ENCODE results near the gene HNF4A.

The HNF4A gene

DNA sequence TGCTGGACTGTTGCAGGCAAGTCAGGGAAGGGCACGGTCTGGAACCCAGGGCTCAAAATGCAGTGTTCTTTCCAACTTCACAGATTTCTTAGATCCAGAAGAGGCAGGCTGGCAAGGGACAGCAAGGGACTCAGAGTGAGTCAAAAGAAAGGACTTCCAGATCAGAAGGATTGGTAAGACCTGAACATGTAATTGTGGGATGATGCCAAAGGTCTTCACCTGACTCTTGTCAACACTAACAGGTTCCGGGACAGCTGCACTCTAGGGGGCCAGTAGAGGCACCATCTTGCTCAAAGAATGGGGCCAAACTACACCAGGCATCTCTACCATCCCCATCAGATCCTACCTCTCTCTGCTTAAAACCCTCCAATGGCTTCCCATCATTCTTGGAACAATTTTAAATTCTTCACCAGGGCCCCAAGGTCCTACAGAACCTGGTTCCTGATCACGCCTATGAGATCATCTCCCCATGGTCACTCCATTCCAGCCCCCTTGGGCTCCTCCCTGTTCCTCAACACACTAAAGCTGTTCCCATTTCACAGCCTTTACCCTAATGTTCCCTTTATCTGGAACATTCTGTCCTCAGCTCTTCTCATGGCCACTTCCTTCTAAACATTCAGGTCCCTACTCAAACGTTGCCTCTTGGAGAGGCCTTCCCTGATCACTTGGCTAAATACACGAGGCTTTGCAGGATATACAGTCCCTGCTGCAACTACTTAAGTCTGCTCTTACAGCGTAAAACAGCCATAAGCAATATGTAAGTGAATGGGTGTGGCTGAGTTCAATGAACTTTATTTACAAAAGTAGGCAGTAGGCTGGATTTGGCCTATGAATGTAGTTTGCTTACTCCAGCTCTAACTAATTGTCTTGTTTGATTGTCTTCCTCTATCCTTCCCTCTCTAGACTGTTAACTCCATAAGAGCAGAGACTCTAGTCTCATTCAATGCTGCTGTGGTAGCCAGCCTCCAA lies 90.5 kb downstream of the HNF4A start:
- Histone ChIP-seq H3K4me3 (ENCODE audit: insufficient read depth, low read depth, low read length) (no peak overlapping the region), H3K36me3 (ENCODE audit: control insufficient read depth, insufficient read depth, low read length) (no peaks in the 10 kb centered on the region), H3K9me3 (ENCODE audit: control insufficient read depth, low read length) (no peaks in the 10 kb centered on the region), H3K27ac (ENCODE audit: insufficient read depth, low read depth, low read length, poor library complexity, severe bottlenecking) (no peak overlapping the region), H3K27me3 (ENCODE audit: control insufficient read depth, insufficient read depth, low read length, poor library complexity, severe bottlenecking) (no peaks in the 10 kb centered on the region), H3K4me1 (ENCODE audit: control insufficient read depth, insufficient read depth, low read length) (no peaks in the 10 kb centered on the region)
- 87 to 90% methylated on average over 6 of the region's 6 CpGs for WGBS, 2 experiments

DNA sequence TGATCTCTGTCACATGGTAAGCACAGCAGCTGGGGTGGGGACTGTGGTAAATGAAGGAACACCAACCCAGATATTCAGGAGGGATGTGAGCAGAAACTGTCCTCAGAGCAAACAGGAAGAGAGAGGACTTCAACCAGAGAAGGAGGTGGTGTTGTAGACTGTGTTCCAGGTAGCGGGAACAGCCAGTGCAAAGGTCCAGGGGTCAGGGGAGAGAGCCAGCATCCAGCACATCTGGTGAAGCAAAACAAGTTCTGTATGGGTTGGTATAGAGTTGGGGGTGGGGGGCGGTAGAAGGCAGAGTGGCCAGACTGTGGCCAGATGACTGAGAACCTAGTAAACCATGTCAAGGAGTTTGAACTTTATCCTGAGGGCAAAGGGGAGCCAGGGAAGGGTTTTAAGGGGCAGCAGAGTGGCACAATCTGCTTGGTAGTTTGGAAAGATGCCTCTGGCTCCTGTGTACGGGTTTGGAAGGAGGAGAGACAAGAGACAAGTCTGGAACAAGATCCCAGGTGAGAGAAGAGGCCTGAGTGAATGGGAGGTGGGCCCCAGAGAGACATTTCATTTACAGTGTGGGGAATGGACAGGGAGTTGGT lies 92.4 kb downstream of the HNF4A start:
- H3K4me3 ChIP-seq (ENCODE audit: insufficient read depth, low read depth, low read length), result no peak overlapping the region
- H3K9me3 ChIP-seq (ENCODE audit: control insufficient read depth, low read length), result no peaks in the 10 kb centered on the region
- 89 to 91% methylated on average over 3 of the region's 3 CpGs for WGBS, 2 experiments
- H3K27me3 ChIP-seq (ENCODE audit: control insufficient read depth, insufficient read depth, low read length, poor library complexity, severe bottlenecking), result no peaks in the 10 kb centered on the region
- no peaks in the 10 kb centered on the region for H3K36me3 ChIP-seq (ENCODE audit: control insufficient read depth, insufficient read depth, low read length)
- H3K27ac ChIP-seq (ENCODE audit: insufficient read depth, low read depth, low read length, poor library complexity, severe bottlenecking), result no peak overlapping the region
- H3K4me1 ChIP-seq (ENCODE audit: control insufficient read depth, insufficient read depth, low read length), result no peaks in the 10 kb centered on the region

DNA sequence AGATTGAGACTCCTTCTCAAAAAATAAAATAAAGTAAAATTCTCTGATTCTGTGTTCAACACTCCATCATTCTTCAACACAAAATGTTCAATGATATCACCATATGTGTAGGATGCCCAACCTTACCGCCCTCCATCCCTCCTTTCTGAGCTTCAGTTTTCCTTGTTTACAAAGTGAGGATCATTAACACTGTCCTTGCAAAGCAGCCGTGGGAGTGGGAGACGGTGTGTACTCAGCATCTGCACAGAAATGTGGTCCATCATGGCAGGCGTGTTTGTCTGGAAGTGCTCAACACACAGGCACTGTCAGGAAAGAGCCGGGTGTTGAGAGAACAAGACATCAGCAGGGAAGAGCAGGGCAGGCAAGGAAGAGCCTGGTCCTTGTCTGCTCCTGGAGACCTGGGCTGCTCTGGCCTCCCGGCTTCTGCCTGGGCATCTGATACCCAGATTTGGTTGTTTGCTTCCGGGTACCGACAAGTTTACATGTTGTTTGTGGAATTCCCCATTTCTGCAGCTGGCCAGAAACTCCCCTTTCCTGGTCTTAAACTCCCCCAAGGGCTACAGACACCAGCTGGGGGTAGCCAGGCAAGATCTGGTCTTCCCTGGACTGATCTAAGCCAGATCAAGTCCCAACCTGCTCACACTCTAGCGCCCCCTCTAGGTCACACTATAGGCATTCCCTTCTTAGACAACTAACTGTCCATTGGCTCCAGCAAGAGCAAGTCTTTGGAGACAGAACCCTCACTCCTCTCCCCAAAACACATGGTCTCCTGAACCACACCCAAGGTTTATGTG lies 93.5 kb downstream of the HNF4A start:
- H3K9me3 ChIP-seq (ENCODE audit: control insufficient read depth, low read length), result no peaks in the 10 kb centered on the region
- H3K27ac ChIP-seq (ENCODE audit: insufficient read depth, low read depth, low read length, poor library complexity, severe bottlenecking), result no peak overlapping the region
- WGBS, 2 experiments, result 76 to 79% methylated on average over 9 of the region's 9 CpGs
- no peaks in the 10 kb centered on the region for H3K27me3 ChIP-seq (ENCODE audit: control insufficient read depth, insufficient read depth, low read length, poor library complexity, severe bottlenecking)
- no peak overlapping the region for H3K4me3 ChIP-seq (ENCODE audit: insufficient read depth, low read depth, low read length)
- no peaks in the 10 kb centered on the region for H3K36me3 ChIP-seq (ENCODE audit: control insufficient read depth, insufficient read depth, low read length)
- no peaks in the 10 kb centered on the region for H3K4me1 ChIP-seq (ENCODE audit: control insufficient read depth, insufficient read depth, low read length)

DNA sequence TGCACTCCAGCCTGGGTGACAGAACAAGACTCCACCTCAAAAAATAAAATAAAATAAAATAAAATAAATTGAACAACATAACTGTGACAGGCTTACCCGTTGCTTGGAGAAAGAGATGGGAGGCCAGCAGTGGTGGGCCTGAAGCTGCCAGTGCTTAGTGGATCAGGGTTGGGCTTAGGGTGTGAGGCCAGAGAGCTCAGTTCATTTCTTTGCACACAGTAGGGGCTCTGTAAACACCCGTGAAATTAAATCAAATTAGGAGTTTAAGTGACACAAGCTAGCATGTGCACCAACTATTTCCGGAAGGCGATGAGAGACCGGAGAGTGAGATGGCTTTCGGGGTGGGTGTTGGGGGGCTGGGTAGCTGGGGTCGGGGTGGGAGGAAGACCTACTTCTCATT lies 94.4 kb downstream of the HNF4A start:
- Histone ChIP-seq H3K27ac (ENCODE audit: insufficient read depth, low read depth, low read length, poor library complexity, severe bottlenecking) (no peak overlapping the region), H3K4me3 (ENCODE audit: insufficient read depth, low read depth, low read length) (no peak overlapping the region), H3K9me3 (ENCODE audit: control insufficient read depth, low read length) (no peaks in the 10 kb centered on the region), H3K27me3 (ENCODE audit: control insufficient read depth, insufficient read depth, low read length, poor library complexity, severe bottlenecking) (no peaks in the 10 kb centered on the region), H3K4me1 (ENCODE audit: control insufficient read depth, insufficient read depth, low read length) (no peaks in the 10 kb centered on the region), H3K36me3 (ENCODE audit: control insufficient read depth, insufficient read depth, low read length) (no peaks in the 10 kb centered on the region)
- WGBS, 2 experiments, result 91 to 92% methylated on average over 7 of the region's 7 CpGs

DNA sequence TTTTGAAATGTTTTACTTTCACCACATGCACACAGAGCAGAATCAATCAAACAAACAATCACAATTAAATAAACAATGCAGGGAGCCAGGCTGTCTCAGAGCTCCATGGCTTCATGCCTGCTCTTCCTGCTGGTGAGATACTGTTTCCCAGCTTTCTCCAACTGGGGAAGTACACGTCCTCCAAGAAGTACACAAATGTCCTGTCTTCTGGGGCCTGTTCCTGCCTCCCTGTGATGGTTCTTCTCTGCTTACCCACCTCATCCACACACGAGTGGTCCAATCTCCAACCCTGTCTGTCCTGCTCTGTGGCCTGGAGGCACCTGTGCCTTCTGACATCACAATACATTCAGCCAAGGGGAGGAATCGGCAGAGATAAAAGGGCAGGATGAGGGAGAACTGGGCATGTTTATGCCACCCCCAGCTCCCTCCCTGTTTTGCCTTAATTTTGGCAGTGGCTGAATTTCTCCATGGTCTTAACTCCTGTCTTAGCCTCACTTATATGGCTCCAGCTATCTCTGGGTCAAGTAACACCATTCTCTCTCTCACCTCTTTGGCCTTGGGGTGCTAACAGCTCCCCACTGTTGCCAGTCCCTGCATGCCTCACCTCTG lies 94.9 kb downstream of the HNF4A start:
- WGBS, 2 experiments, result 73 to 74% methylated on average over 3 of the region's 3 CpGs
- Histone ChIP-seq H3K27me3 (ENCODE audit: control insufficient read depth, insufficient read depth, low read length, poor library complexity, severe bottlenecking) (no peaks in the 10 kb centered on the region), H3K4me3 (ENCODE audit: insufficient read depth, low read depth, low read length) (no peak overlapping the region), H3K4me1 (ENCODE audit: control insufficient read depth, insufficient read depth, low read length) (no peaks in the 10 kb centered on the region), H3K36me3 (ENCODE audit: control insufficient read depth, insufficient read depth, low read length) (no peaks in the 10 kb centered on the region), H3K27ac (ENCODE audit: insufficient read depth, low read depth, low read length, poor library complexity, severe bottlenecking) (no peak overlapping the region), H3K9me3 (ENCODE audit: control insufficient read depth, low read length) (no peaks in the 10 kb centered on the region)

DNA sequence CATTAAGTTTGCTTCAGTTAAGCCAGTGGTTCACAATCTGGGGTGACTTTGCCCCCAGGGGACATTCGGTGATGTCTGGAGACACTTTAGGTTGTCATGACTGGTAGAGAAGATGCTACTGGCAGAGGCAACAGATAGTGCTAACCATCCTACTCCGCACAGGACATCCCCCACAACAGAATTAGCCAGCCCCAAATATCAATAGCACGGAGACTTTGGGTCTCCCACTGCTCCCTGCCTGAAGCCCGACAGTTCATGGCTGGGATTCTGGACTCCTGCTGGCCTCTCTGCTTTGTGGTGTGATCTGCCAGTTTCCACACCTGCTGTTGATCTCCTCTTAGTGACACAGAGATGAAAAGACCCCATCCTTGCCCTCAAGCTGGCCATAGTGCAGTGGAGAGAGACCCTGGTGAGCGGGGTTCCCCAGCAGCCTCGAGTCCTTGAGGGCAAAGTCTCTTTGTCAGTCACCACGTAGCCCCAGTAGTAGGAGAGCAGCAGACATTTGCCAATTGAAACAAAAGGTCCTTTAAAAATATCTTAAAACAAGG lies 95.5 kb downstream of the HNF4A start:
- no peaks in the 10 kb centered on the region for H3K36me3 ChIP-seq (ENCODE audit: control insufficient read depth, insufficient read depth, low read length)
- WGBS, 2 experiments, result 47 to 50% methylated on average over 7 of the region's 7 CpGs
- H3K4me1 ChIP-seq (ENCODE audit: control insufficient read depth, insufficient read depth, low read length), result no peaks in the 10 kb centered on the region
- no peak overlapping the region for H3K4me3 ChIP-seq (ENCODE audit: insufficient read depth, low read depth, low read length)
- no peaks in the 10 kb centered on the region for H3K27me3 ChIP-seq (ENCODE audit: control insufficient read depth, insufficient read depth, low read length, poor library complexity, severe bottlenecking)
- H3K27ac ChIP-seq (ENCODE audit: insufficient read depth, low read depth, low read length, poor library complexity, severe bottlenecking), result no peak overlapping the region
- H3K9me3 ChIP-seq (ENCODE audit: control insufficient read depth, low read length), result no peaks in the 10 kb centered on the region

DNA sequence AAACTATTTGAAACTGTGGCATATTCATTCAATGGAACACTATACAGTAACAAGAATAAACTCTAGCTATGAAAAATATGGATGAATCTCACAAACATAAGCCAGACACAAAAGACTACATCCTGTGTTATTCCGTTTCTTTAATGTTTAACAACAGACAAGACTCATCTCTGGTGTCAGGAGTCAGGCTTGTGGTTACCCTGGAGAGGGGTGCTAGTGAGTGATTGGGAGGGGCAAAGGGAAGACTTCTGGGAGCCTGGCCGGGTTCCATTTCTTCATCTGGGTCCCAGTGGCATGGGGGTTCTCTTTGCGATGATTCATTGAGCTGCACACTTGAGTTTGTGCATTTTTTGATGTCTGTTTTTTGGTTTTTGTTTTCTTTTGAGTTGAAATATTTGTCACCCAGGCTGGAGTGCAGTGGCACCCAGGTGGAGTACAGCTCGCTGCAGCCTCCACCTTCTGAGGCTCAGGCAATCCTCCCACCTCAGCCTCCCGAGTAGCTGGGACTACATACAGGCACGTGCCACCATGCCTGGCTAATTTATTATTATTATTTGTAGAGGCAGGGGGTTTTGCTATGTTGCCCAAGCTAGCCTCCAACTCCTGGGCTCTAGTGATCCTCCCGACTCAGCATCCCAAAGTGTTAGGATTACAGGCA lies 98.9 kb downstream of the HNF4A start:
- WGBS, 2 experiments, result 86 to 96% methylated on average over 7 of the region's 7 CpGs
- no peak overlapping the region for H3K27ac ChIP-seq (ENCODE audit: insufficient read depth, low read depth, low read length, poor library complexity, severe bottlenecking)
- H3K9me3 ChIP-seq (ENCODE audit: control insufficient read depth, low read length), result no peaks in the 10 kb centered on the region
- H3K27me3 ChIP-seq (ENCODE audit: control insufficient read depth, insufficient read depth, low read length, poor library complexity, severe bottlenecking), result no peaks in the 10 kb centered on the region
- H3K4me1 ChIP-seq (ENCODE audit: control insufficient read depth, insufficient read depth, low read length), result no peaks in the 10 kb centered on the region
- no peak overlapping the region for H3K4me3 ChIP-seq (ENCODE audit: insufficient read depth, low read depth, low read length)
- no peaks in the 10 kb centered on the region for H3K36me3 ChIP-seq (ENCODE audit: control insufficient read depth, insufficient read depth, low read length)

DNA sequence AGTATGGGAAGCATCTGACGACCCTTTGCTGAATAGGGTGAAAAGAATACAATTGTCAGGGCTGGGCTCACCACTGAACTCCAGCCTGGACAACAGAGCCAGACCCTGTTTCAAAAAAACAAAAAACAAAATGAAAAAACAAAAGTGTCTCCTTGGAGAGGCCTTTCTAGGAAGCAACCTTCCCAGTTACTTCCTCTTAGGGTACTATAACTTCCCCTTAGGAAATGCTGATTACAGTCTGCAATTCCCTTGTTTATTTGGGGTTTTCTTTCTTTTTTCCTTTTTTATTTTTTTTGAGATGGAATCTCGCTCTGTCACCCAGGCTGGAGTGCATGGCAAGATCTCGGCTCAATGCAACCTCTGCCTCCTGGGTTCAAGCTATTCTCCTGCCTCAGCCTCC lies 99.6 kb downstream of the HNF4A start:
- H3K9me3 ChIP-seq (ENCODE audit: control insufficient read depth, low read length), result no peaks in the 10 kb centered on the region
- H3K27ac ChIP-seq (ENCODE audit: insufficient read depth, low read depth, low read length, poor library complexity, severe bottlenecking), result no peak overlapping the region
- WGBS, 2 experiments, result 87 to 90% methylated on average over 3 of the region's 3 CpGs
- H3K36me3 ChIP-seq (ENCODE audit: control insufficient read depth, insufficient read depth, low read length), result no peaks in the 10 kb centered on the region
- no peaks in the 10 kb centered on the region for H3K27me3 ChIP-seq (ENCODE audit: control insufficient read depth, insufficient read depth, low read length, poor library complexity, severe bottlenecking)
- H3K4me1 ChIP-seq (ENCODE audit: control insufficient read depth, insufficient read depth, low read length), result no peaks in the 10 kb centered on the region
- H3K4me3 ChIP-seq (ENCODE audit: insufficient read depth, low read depth, low read length), result no peak overlapping the region

DNA sequence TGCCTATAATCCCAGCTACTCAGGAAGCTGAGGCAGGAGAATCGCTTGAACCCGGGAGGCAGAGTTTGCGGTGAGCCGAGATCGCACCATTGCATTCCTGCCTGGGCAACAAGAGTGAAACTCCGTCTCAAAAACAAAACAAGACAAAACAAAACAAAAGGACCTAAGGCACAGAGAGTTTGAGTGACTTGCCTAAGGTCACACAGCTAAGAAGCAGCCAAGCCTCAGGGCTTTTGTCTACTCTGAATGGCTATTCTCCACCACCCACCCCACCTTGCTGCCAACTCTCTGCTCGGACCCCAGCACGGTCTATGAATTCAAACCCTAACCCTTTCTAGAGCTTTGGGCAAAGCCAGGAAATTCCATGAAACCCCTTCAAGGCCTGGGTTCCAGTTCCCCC lies 101.1 kb downstream of the HNF4A start:
- Histone ChIP-seq H3K36me3 (ENCODE audit: control insufficient read depth, insufficient read depth, low read length) (no peaks in the 10 kb centered on the region), H3K27me3 (ENCODE audit: control insufficient read depth, insufficient read depth, low read length, poor library complexity, severe bottlenecking) (no peaks in the 10 kb centered on the region), H3K9me3 (ENCODE audit: control insufficient read depth, low read length) (no peaks in the 10 kb centered on the region), H3K4me1 (ENCODE audit: control insufficient read depth, insufficient read depth, low read length) (no peaks in the 10 kb centered on the region), H3K27ac (ENCODE audit: insufficient read depth, low read depth, low read length, poor library complexity, severe bottlenecking) (no peak overlapping the region), H3K4me3 (ENCODE audit: insufficient read depth, low read depth, low read length) (no peak overlapping the region)
- 85 to 86% methylated on average over 8 of the region's 8 CpGs for WGBS, 2 experiments
